Nephron progenitor cell (in vitro differentiated cells): Measurements from ENCODE around the gene ATL3.
A peak's percentile ranks its signal among the peaks of the same experiment; 100 is the strongest.

Source experiments
- DNase-seq: peaks from one replicate; pipeline ENCODE4 v3.0.0; 2021
- H3K27ac Mint-ChIP-seq: 2 replicates; pipeline ENCODE4 v1.8.0; 2021; ENCODE audit warnings: mild to moderate bottlenecking, moderate library complexity, mixed read lengths
- H3K27me3 Mint-ChIP-seq: 2 replicates; pipeline ENCODE4 v1.8.0; 2021; ENCODE audit warnings: mild to moderate bottlenecking, low read depth, mixed read lengths; ENCODE audit not compliant: poor library complexity
- H3K36me3 Mint-ChIP-seq: 2 replicates; pipeline ENCODE4 v1.8.0; 2021; ENCODE audit warnings: low read depth, mixed read lengths
- H3K4me1 Mint-ChIP-seq: 2 replicates; pipeline ENCODE4 v1.8.0; 2021; ENCODE audit warnings: mixed read lengths
- H3K4me3 Mint-ChIP-seq: 2 replicates; pipeline ENCODE4 v1.8.0; 2021; ENCODE audit warnings: mild to moderate bottlenecking, moderate library complexity, mixed read lengths
- H3K9me3 Mint-ChIP-seq: 2 replicates; pipeline ENCODE4 v1.8.0; 2021; ENCODE audit warnings: mild to moderate bottlenecking, moderate library complexity, mixed read lengths
- CTCF ChIP-seq: fragments of 200-600 bp; sonication (generic); IDR thresholded peaks from 2 replicates; pipeline ENCODE4 v1.5.0; 2021; ENCODE audit warnings: antibody characterized with exemption

ATL3 gene

GRCh38 chr11:63616953-63617352, 54.2 kb downstream of the ATL3 start:
- Mint-ChIP-seq H3K9me3 (no peaks in the 10 kb centered on the region), H3K27ac (no peak overlapping the region), H3K27me3 (peaks cover 76% of the 10 kb centered on the region), H3K4me3 (no peak overlapping the region), H3K36me3 (no peaks in the 10 kb centered on the region), H3K4me1 (peaks cover 14% of the 10 kb centered on the region)
- DNase-seq, result no peak
- TF ChIP-seq CTCF, result no peak

DNA sequence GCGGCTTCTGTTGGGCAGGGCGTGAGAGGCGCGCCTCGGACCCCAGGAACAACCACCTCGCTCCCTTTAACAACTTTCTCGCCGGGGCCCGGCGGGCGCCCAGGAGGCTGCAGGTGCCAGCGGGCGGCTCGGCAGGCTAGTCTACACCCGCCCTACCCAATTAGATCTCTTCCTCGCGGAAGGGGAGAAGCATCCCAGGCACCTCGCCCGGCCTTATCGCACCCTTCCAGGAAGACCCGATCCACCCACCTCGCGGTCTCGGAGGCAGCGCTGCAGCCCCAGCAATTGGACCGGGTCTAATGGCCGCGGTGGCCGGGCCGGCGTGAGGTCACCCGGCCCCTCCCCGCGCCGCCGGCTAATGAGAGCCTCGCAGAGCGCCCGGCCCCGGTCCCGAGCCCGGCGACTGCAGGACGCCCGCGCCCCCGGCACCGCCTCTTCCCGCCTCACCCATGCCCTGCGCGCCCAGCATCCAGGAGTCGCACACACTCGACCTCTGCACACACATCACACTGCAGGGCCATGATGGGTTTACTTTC, 57.0 kb downstream of the ATL3 start, which contains the start of gene PLAAT3:
Gene PLAAT3, minus strand, starts transcription at position 298 of the 536 bp plus-strand sequence. CDS start 419 bp downstream, outside the sequence.
- peak within 1 kb of the TSS; percentile 77 for H3K4me3 Mint-ChIP-seq
- no peak within 1 kb of the TSS for H3K27ac Mint-ChIP-seq
- no peaks in the 10 kb centered on the region for H3K36me3 Mint-ChIP-seq
- peaks cover 21% of the 10 kb centered on the region for H3K4me1 Mint-ChIP-seq
- TF ChIP-seq CTCF, result no peak
- H3K9me3 Mint-ChIP-seq, result no peaks in the 10 kb centered on the region
- peak; percentile 58 for DNase-seq
- peaks cover 83% of the 10 kb centered on the region for H3K27me3 Mint-ChIP-seq

GRCh38 chr11:63613517-63614135, 57.5 kb downstream of the ATL3 start:
- peak overlapping the region; percentile 77 for H3K4me3 Mint-ChIP-seq
- no peaks in the 10 kb centered on the region for H3K36me3 Mint-ChIP-seq
- no peaks in the 10 kb centered on the region for H3K9me3 Mint-ChIP-seq
- peak; percentile 49 for DNase-seq
- peaks cover 83% of the 10 kb centered on the region for H3K27me3 Mint-ChIP-seq
- no peak for TF ChIP-seq CTCF
- peaks cover 21% of the 10 kb centered on the region for H3K4me1 Mint-ChIP-seq
- H3K27ac Mint-ChIP-seq, result no peak overlapping the region

DNA sequence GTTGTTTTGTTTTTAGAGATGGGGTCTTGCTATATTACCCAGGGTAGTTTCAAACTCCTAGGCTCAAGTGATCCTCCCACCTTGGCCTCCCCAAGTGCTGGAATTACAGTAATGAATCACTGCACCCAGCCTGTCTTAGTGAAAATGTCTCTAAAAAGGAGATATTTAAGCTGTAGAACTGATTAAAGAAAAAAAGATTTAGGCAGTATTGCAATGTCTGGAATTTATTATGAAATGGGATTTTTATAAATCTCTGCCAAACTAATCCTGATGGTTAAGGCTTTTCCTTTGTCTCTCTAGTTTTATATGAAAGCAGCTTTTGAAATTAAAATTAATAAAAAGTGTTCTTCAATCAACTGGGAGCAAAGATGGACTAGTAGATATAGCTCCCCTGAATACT, 59.0 kb downstream of the ATL3 start:
- no peak for DNase-seq
- H3K9me3 Mint-ChIP-seq, result no peaks in the 10 kb centered on the region
- H3K4me3 Mint-ChIP-seq, result no peak overlapping the region
- H3K36me3 Mint-ChIP-seq, result no peaks in the 10 kb centered on the region
- H3K27ac Mint-ChIP-seq, result no peak overlapping the region
- no peak for TF ChIP-seq CTCF
- peaks cover 17% of the 10 kb centered on the region for H3K4me1 Mint-ChIP-seq
- H3K27me3 Mint-ChIP-seq, result peaks cover 90% of the 10 kb centered on the region

DNA sequence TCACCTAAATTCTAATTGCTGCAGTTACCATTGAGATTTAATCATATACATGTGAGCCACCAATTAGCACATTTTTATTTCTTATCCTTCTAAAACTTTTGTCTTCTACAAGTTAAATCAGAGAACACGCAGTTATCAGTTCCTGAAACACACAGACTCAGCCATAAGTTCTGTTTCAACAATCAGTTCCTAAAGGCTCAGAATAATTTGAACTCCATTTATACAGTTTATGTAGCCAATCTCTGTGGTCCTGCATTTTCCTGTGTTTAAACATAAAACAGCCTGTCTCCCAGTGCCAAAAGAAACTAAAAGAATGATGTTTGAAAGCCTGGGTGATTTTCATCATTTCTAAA, 59.8 kb downstream of the ATL3 start:
- Mint-ChIP-seq H3K27ac (no peak overlapping the region), H3K27me3 (peaks cover 85% of the 10 kb centered on the region), H3K4me3 (no peak overlapping the region), H3K9me3 (no peaks in the 10 kb centered on the region), H3K36me3 (no peaks in the 10 kb centered on the region), H3K4me1 (peaks cover 22% of the 10 kb centered on the region)
- no peak for TF ChIP-seq CTCF
- DNase-seq, result no peak
